GM20000 (cell line): ENCODE data around the gene VWA5B1.

Source experiments
- DNase-seq: peaks from one replicate; pipeline ENCODE4 v3.0.0; 2012; ENCODE audit warnings: low spot score
- CTCF ChIP-seq: IDR thresholded peaks from 2 replicates; pipeline ENCODE4 v1.5.1; 2012; ENCODE audit warnings: mild to moderate bottlenecking, control low read depth; ENCODE audit errors: extremely low read depth, missing control alignments

The VWA5B1 gene

GRCh38 chr1:20401405-20402010 lies 110.8 kb downstream of the VWA5B1 start:
- TF ChIP-seq CTCF = no peak
- no peak for DNase-seq

- DNase-seq = no peak
- TF ChIP-seq CTCF = no peak
These were observed 112.1 kb downstream of the VWA5B1 start for GRCh38 chr1:20402585-20403422.

GRCh38 chr1:20403423-20404145 lies 112.9 kb downstream of the VWA5B1 start:
- no peak for DNase-seq
- TF ChIP-seq CTCF = no peak

- no peak for TF ChIP-seq CTCF
- DNase-seq = no peak
These were observed 113.8 kb downstream of the VWA5B1 start for GRCh38 chr1:20404466-20404865.
